Measurements from ENCODE around the gene POMGNT2.

Gene POMGNT2

DNA sequence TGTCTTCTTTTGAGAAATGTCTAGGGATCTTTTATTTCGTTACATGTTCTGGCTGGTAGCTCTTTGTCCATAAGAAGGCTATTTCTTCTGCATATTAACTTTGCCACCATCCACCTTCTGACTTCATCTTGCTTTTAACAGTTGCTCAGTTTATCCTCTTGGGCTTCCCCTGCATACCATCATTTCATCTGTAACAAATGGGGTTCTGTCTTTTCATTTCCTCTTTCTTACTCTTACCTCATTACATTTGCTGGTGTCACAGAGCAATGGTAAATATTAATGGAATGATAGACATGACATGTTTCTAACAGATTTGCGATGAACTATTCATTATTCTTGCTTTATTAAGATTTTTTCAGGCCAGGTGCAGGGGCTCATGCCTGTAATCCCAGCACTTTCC is 64.4 kb downstream of the POMGNT2 start:
- no peak for DNase-seq

DNA sequence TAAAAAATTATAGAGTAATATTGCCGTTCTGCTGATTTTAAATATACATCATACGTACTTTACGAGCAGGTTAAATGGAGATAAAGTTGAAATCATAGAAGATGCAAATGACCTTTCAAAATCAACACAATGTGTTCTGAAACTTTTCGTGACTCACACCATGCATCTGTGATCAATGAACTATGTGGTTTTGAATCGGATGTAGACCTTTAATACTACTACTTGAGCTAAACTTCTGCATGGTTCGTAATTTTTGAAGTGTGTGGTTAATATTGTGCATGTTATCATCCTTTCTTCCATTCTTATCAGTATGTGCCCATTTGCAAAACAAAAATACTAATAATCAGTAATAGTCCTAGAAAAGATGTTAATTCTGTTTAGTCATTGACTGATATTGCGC is 67.9 kb downstream of the POMGNT2 start:
- no peak for DNase-seq

DNA sequence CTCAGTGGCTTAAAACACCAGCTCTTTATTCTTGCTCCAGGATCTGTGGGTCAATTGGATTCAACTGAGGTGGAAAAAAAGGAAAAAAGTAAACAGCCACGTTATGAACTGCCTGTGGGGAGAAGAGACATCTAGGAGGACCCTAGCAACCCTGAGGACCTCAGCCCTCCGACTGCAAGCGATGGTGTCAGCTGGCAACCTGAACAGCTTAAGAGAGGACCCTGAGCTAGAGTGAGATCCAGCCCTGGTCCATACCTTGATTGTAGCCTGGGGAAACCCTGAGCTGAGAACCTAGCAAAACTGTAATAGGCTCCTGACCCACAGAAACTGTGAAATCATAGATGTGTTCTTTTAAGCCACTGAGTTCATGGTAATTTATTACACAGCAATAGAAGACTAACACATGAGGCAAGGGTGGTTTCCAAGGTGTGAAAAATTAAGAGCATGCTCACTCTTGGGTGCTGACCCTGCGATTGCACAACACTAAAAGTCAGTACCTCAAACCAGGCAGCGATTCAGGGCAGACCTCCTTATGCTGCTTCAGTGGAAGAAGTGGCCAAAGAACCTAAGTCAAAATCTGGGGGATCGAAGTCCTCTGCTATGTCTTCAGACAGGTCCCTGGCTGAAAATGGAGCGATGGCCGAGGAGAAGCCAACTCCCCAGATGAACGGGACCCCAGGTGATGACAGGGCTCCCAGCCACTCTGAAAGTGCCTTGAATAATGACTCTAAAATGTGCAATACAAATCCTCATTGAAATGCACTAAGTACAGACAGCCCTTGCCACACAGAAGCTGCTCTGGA is 69.1 kb downstream of the POMGNT2 start:
- no peak for DNase-seq

DNA sequence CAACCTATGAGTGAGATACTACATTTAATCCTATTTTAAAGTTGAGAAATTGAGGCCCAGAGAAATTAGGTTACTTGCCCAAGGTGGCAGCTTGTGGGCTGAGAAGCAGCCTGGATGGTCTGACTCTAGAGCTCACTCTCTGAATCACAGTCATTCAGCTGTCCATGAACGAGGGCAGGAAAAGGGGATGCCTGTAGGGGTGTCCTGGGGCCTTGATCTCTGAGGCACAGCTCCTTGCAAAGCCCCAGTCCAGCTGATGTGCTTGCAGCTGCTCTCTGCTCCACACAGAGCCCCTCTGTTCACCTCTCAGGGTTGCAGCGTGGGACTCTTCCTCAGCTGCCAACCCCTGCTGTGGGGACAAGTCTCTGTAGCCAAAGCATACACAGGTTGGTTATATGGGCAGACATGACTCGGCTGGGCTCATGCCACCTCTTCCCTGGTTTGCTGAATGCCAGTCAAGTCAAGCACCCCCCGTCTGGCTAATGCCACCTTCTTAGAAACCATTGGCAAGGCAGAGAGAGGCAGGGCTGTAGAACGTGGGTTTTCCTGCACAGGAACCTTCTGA is 70.0 kb downstream of the POMGNT2 start:
- DNase-seq: no peak

DNA sequence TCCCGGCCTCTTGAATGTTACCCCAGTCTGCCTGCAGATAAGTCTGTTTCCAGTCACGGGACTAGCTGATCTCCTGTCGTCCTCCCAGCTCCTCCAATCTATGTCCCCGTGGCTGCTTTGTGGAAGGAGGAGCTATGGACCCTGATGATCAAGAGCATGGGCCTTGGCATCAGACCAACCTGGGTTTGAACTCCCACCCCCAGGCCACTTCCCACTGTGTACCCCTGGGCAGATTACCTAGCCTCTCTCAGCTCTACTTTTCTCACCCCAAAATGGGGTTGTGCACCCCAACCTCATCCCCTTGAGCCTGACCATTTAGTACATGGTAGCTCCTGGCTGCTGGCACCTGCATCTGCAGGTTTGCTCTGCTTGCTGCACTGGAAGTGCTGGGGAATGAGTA is 71.0 kb downstream of the POMGNT2 start:
- no peak for DNase-seq

DNA sequence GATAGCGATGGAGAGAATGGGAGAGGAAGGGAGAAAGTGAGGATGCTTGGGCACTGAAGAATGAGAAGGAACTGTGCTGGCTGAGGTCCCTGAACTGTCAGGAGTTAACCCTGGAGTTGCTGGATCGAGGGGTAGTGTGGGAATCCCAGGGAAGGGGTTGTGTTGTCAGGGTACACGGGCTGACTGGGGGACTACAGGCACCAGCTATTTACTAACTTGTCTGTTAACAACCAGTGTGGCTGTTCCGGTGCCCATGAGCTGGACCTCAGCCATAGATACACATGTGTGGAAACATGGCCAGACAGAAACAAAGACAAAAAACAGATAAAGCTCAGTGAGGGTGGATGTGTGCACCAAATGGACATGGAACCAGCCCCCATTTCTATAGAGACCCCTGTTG is 71.7 kb downstream of the POMGNT2 start:
- DNase-seq: no peak

DNA sequence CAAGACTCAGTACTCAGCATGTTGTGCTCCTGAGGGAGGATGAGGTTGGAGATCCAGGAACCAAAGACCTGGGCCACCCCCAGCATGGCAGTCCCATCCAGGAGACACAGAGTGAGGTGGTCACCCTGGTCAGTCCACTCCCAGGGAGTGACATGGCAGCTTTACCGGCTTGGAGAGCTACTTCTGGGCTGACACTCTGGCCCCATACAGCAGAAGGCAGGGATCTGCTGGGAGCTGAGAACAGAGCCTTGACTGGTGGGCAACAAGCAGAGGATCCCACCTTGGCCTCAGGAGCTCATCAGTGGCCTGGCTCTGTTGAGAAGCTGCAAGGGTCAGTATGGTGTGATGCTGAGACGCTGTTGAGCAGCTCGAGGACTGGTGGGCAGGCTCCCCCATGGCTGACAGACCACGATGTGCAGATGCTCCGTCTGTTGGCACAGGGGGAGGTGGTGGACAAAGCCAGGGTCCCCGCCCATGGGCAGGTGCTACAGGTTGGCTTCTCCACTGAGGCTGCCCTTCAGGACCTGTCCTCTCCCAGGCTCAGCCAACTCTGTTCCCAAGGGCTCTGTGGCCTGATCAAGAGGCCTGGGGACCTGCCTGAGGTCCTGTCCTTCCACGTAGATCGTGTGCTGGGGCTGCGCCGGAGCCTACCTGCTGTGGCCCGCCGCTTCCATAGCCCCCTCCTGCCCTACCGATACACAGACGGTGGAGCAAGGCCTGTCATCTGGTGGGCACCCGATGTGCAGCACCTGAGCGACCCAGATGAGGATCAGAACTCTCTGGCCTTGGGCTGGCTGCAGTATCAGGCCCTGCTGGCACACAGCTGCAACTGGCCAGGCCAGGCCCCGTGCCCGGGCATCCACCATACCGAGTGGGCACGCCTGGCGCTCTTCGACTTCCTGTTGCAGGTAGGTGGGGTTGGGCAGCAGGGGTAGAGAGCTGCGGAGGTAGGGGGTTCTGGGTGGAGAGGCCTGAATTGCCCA is 72.9 kb downstream of the POMGNT2 start:
- no peak for DNase-seq

DNA sequence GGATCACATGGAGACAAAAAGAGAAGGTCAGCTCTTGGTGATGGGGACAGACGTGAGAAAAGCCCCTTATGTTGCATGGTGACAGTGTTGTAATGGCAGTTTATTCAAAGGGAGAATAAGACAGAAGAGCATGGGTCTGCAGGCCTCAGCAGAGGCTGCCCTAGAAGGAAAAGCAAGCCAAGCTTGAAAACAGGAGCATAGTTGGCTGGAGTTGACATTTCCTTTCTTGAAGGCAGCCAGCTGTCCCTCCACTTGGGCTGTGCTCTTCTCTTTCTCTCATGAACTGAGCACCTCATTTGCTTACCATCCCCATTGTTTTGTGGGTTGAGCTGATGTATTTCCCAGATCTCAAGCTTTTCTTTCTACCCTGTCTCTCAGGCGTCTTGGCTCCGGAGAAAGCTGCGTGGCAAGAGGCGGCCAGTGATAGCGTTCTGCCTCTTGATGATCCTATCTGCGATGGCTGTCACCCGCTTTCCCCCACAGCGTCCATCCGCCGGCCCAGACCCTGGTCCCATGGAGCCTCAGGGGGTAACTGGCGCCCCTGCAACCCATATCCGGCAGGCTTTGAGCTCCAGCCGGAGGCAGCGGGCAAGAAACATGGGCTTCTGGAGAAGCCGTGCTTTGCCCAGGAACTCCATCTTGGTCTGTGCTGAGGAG is 73.9 kb downstream of the POMGNT2 start:
- no peak for DNase-seq

DNA sequence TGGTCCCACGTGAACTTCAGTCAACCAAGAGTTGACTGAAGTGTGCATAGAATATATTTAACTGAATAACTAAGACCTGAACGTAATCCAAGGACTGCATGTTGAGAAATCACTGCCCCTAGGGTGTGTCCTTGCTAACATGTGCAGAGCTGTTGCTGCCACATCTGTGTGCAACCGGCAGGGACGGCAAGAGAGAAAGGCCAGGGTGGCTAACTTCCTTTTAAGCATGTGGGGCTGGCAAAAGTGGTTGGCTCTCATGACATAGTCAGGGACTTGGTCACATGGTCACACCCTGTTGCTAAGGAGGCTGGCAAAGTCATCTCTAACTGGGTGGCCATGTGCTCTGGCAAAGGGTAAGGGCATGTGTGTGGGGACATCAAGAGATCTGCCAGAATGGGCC is 74.4 kb downstream of the POMGNT2 start:
- no peak for DNase-seq

DNA sequence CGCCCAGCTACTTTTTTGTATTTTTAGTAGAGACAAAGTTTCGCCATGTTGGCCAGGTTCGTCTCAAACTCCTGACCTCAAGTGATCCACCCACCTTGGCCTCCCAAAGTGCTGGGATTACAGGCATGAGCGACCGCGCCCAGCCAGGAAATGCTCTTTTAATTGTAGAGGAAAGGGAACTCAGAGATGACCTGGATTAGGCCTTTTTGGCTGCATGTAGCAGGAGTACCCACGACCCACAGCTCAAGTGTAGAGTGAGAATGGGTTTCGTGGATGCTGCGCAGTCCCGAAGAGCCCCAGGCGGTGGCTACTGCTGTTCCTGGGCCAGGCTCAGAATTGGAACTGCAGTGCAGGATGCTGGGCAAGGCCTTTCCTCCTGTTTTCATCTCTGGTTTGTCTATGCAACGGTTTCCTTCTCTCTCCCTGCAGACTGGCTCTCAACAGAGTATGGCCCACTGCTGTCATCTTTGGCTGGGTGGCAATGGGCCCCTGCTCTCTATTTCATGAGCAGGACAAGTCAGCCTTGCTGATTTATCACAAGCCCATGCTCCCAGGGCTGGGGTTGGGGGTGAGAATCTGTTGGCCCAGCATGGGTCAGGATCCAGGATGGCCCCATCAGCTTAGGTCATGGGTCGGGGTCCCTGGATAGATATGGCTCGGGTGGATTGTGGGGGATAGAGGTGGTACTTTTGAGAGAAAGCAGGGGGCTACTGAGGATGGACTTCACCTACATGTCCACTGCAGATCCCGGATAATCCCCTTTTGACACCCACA is 75.5 kb downstream of the POMGNT2 start:
- no peak for DNase-seq
